ENCODE results near the gene TNFSF9.

DNA sequence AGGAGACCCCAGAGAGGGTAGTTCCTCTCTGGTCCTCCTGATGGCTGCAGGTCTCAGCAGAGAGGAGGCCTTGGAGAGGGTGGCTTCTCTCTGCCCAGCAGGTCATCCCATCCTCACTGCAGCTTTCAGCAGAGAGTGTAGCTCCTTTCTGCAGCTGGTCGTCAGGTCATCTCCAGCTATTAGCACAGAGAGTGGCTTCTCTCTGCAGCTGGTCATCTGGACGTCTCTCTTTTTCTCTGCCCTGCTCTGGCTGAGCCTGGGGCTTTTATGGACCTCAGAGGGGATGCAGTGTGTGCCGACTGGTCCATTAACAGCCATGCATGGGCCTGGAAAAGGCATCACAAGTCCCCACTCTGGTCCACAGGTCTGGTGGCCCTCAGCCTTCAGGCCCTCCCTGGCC, 20.3 kb downstream of the TNFSF9 start:
- TF ChIP-seq, protein P1, sequence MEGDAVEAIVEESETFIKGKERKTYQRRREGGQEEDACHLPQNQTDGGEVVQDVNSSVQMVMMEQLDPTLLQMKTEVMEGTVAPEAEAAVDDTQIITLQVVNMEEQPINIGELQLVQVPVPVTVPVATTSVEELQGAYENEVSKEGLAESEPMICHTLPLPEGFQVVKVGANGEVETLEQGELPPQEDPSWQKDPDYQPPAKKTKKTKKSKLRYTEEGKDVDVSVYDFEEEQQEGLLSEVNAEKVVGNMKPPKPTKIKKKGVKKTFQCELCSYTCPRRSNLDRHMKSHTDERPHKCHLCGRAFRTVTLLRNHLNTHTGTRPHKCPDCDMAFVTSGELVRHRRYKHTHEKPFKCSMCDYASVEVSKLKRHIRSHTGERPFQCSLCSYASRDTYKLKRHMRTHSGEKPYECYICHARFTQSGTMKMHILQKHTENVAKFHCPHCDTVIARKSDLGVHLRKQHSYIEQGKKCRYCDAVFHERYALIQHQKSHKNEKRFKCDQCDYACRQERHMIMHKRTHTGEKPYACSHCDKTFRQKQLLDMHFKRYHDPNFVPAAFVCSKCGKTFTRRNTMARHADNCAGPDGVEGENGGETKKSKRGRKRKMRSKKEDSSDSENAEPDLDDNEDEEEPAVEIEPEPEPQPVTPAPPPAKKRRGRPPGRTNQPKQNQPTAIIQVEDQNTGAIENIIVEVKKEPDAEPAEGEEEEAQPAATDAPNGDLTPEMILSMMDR (IDR thresholded peaks at IDR 0.05; ENCODE audit: insufficient read depth, low read depth, low read length): no peak
- TF ChIP-seq EZH2 (IDR thresholded peaks at IDR 0.05; ENCODE audit: insufficient read depth, low read length): no peak
